K562 (cell line): Measurements from ENCODE around the gene CCDC27. TPM values are rescaled to one million over a fixed set of nuclear protein-coding genes. Genes with fewer than 3 reads are reported as not detected.

Experiments used
- ERF ChIP-seq: fragments of 450-650 bp; formaldehyde crosslinking; IDR thresholded peaks from 2 replicates; pipeline ENCODE4 v1.4.0; 2020; ENCODE audit warnings: mild to moderate bottlenecking, mixed read lengths
- ESRRA ChIP-seq: fragments of 450-650 bp; IDR thresholded peaks from 2 replicates; pipeline ENCODE4 v1.6.1; 2014; ENCODE audit warnings: low read depth, mild to moderate bottlenecking, moderate library complexity, borderline replicate concordance
- MCM7 ChIP-seq, 2 experiments: fragments of 450-650 bp; IDR thresholded peaks; 2 replicates each; pipeline ENCODE4 v1.6.1; 2016 to 2018
- MXI1 ChIP-seq: IDR thresholded peaks from 2 replicates; pipeline ENCODE4 v1.6.1; 2011; ENCODE audit warnings: low read depth, mild to moderate bottlenecking, improper control_type of control experiment, low read length
- RBM14 ChIP-seq: fragments of 200-400 bp; formaldehyde crosslinking; IDR thresholded peaks from 2 replicates; pipeline ENCODE4 v1.6.1; 2018; ENCODE audit warnings: low read depth, mild to moderate bottlenecking, low read length, moderate library complexity, borderline replicate concordance; ENCODE audit not compliant: insufficient read depth
- RHOXF2B ChIP-seq: fragments of 250-450 bp; sonication (Bioruptor Pico); conservative IDR thresholded peaks from 2 replicates; pipeline ENCODE4 v1.5.1; 2021
- SRSF1 ChIP-seq: fragments of 200-400 bp; formaldehyde crosslinking; IDR thresholded peaks from 2 replicates; pipeline ENCODE4 v1.6.1; 2017; ENCODE audit warnings: mild to moderate bottlenecking, low read depth, low read length, moderate library complexity
- SRSF7 ChIP-seq: fragments of 200-400 bp; formaldehyde crosslinking; optimal IDR thresholded peaks from 2 replicates; pipeline ENCODE3; 2017; ENCODE audit warnings: mild to moderate bottlenecking, low read depth, low read length
- ZBTB8A ChIP-seq: fragments of 450-650 bp; IDR thresholded peaks from 2 replicates; pipeline ENCODE4 v1.6.1; 2018; ENCODE audit warnings: mild to moderate bottlenecking, moderate library complexity; ENCODE audit not compliant: partially characterized antibody
- polyA plus RNA-seq, 8 experiments: library from polyadenylated mRNA; depleted of rRNA in 4 of 8; stranded (reverse) in 5 of 8; unstranded in 3 of 8; fragments of >200 nt; fragmentation: Nextera tagmentation in 2 of 8; fragmentation: Illumina TruSeq in 1 of 8; extraction: Ambion mirVana in 2 of 8; extraction: Trizol in 1 of 8; gene quantifications; 2 replicates each; pipeline versions ENCODE4 v1.2.1 to v1.2.3, GENCODE V29; 2011 to 2014; ENCODE audit warnings: inconsistent platforms in 1 of 8, missing spikeins in 1 of 8
- total RNA-seq, 7 experiments: library from RNA; depleted of rRNA in 6 of 7; stranded (reverse); fragments of >200 nt in 6 of 7; fragmentation: Illumina TruSeq in 2 of 7; extraction: Trizol in 2 of 7; gene quantifications; 2 replicates each; pipeline versions ENCODE4 v1.2.1 to v1.2.3, GENCODE V29; 2011 to 2021; ENCODE audit warnings: low replicate concordance in 1 of 7
- TF ChIP-seq, protein P1 (sequence below): sonication (generic); formaldehyde crosslinking; IDR thresholded peaks from 2 replicates; pipeline ENCODE4 v1.8.1; 2023; ENCODE audit warnings: missing genetic modification reagents, mild to moderate bottlenecking, borderline replicate concordance
- TF ChIP-seq, protein P2 (sequence below): fragments of 450-650 bp; IDR thresholded peaks from 2 replicates; pipeline ENCODE4 v1.6.1; 2016; ENCODE audit warnings: antibody characterized with exemption
- TF ChIP-seq, protein P3 (sequence below), 2 experiments: fragments of 450-650 bp; IDR thresholded peaks; 2 replicates each; pipeline ENCODE4 v1.6.1; 2018; ENCODE audit warnings: mild to moderate bottlenecking in 2 of 2, low read depth in 1 of 2; ENCODE audit not compliant: partially characterized antibody in 2 of 2
- TF ChIP-seq, protein P4 (sequence below): fragments of 200-800 bp; sonication (Bioruptor generic); IDR thresholded peaks from 2 replicates; pipeline ENCODE4 v1.6.1; 2017; ENCODE audit warnings: missing genetic modification characterization, missing compliant biosample characterization
- TF ChIP-seq, protein P5 (sequence below): sonication (generic); formaldehyde crosslinking; IDR thresholded peaks from 2 replicates; pipeline ENCODE4 v1.8.0; 2022; ENCODE audit warnings: mild to moderate bottlenecking, missing genetic modification reagents

Gene CCDC27
- total and polyA plus RNA-seq, 9 of the 15 experiments (the other 6 are each of a cell fraction or from before 2014, with no cell fraction given) = 0.01 to 0.04 TPM; not detected in 7

DNA sequence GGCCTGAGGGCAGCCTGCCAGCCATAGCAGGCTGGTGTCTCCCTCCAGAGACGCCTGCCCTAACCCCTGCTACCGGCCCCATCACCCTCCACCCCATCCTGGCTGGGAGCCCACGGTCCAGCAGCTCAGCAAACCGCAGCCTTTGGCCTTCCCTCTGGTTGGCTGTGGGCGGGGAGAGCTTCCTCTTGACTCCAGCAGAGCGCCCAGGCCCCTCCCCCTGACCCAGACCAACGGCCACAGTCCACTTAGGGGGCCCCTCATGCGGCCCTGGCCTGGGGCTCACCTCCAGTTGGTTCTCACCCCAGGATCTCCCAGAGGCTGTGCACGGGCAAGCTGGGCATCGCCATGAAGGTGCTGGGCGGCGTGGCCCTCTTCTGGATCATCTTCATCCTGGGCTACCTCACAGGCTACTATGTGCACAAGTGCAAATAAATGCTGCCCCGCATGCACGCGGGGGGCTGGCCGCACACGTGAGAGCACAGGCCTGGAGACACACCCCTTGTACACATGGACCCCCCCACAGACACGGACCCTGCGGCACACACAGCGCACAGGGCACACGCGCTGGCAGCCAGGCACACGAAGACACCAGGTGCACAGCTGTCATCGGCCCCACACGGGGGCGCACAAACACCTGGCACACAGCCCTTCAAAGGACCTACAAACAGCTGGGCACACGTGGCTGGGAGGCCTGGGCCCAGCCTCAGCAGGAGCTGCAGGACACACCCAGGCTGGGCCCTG, 23.4 kb downstream of the CCDC27 start (continued):
- TF ChIP-seq, protein P1, sequence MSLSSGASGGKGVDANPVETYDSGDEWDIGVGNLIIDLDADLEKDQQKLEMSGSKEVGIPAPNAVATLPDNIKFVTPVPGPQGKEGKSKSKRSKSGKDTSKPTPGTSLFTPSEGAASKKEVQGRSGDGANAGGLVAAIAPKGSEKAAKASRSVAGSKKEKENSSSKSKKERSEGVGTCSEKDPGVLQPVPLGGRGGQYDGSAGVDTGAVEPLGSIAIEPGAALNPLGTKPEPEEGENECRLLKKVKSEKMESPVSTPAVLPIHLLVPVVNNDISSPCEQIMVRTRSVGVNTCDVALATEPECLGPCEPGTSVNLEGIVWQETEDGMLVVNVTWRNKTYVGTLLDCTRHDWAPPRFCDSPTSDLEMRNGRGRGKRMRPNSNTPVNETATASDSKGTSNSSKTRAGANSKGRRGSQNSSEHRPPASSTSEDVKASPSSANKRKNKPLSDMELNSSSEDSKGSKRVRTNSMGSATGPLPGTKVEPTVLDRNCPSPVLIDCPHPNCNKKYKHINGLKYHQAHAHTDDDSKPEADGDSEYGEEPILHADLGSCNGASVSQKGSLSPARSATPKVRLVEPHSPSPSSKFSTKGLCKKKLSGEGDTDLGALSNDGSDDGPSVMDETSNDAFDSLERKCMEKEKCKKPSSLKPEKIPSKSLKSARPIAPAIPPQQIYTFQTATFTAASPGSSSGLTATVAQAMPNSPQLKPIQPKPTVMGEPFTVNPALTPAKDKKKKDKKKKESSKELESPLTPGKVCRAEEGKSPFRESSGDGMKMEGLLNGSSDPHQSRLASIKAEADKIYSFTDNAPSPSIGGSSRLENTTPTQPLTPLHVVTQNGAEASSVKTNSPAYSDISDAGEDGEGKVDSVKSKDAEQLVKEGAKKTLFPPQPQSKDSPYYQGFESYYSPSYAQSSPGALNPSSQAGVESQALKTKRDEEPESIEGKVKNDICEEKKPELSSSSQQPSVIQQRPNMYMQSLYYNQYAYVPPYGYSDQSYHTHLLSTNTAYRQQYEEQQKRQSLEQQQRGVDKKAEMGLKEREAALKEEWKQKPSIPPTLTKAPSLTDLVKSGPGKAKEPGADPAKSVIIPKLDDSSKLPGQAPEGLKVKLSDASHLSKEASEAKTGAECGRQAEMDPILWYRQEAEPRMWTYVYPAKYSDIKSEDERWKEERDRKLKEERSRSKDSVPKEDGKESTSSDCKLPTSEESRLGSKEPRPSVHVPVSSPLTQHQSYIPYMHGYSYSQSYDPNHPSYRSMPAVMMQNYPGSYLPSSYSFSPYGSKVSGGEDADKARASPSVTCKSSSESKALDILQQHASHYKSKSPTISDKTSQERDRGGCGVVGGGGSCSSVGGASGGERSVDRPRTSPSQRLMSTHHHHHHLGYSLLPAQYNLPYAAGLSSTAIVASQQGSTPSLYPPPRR (CRISPR knock-in tag) = peak; percentile 88; the same call in 1 of the 2 replicates
- peak; percentile 79; the same call in 1 of the 2 replicates for TF ChIP-seq MXI1
- TF ChIP-seq, protein P2, sequence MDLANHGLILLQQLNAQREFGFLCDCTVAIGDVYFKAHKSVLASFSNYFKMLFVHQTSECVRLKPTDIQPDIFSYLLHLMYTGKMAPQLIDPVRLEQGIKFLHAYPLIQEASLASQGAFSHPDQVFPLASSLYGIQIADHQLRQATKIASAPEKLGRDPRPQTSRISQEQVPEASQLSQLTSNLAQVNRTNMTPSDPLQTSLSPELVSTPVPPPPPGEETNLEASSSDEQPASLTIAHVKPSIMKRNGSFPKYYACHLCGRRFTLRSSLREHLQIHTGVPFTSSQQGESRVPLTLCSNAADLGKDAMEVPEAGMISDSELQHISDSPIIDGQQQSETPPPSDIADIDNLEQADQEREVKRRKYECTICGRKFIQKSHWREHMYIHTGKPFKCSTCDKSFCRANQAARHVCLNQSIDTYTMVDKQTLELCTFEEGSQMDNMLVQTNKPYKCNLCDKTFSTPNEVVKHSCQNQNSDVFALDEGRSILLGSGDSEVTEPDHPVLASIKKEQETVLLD = peak; percentile 76
- 0 out of 2 replicates have a peak, but pooled peaks have one; percentile 46 for TF ChIP-seq RBM14
- TF ChIP-seq, protein P3, sequence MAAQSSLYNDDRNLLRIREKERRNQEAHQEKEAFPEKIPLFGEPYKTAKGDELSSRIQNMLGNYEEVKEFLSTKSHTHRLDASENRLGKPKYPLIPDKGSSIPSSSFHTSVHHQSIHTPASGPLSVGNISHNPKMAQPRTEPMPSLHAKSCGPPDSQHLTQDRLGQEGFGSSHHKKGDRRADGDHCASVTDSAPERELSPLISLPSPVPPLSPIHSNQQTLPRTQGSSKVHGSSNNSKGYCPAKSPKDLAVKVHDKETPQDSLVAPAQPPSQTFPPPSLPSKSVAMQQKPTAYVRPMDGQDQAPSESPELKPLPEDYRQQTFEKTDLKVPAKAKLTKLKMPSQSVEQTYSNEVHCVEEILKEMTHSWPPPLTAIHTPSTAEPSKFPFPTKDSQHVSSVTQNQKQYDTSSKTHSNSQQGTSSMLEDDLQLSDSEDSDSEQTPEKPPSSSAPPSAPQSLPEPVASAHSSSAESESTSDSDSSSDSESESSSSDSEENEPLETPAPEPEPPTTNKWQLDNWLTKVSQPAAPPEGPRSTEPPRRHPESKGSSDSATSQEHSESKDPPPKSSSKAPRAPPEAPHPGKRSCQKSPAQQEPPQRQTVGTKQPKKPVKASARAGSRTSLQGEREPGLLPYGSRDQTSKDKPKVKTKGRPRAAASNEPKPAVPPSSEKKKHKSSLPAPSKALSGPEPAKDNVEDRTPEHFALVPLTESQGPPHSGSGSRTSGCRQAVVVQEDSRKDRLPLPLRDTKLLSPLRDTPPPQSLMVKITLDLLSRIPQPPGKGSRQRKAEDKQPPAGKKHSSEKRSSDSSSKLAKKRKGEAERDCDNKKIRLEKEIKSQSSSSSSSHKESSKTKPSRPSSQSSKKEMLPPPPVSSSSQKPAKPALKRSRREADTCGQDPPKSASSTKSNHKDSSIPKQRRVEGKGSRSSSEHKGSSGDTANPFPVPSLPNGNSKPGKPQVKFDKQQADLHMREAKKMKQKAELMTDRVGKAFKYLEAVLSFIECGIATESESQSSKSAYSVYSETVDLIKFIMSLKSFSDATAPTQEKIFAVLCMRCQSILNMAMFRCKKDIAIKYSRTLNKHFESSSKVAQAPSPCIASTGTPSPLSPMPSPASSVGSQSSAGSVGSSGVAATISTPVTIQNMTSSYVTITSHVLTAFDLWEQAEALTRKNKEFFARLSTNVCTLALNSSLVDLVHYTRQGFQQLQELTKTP (IDR thresholded peaks at IDR 0.05; ENCODE audit: low read depth in 1 of 2, partially characterized antibody in 2 of 2) = no peak
- peak; percentile 89 for TF ChIP-seq ESRRA
- TF ChIP-seq, protein P4, sequence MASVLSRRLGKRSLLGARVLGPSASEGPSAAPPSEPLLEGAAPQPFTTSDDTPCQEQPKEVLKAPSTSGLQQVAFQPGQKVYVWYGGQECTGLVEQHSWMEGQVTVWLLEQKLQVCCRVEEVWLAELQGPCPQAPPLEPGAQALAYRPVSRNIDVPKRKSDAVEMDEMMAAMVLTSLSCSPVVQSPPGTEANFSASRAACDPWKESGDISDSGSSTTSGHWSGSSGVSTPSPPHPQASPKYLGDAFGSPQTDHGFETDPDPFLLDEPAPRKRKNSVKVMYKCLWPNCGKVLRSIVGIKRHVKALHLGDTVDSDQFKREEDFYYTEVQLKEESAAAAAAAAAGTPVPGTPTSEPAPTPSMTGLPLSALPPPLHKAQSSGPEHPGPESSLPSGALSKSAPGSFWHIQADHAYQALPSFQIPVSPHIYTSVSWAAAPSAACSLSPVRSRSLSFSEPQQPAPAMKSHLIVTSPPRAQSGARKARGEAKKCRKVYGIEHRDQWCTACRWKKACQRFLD (CRISPR knock-in tag) = no peak
- TF ChIP-seq MCM7 (IDR thresholded peaks at IDR 0.05) = no peak
- TF ChIP-seq SRSF1 = no peak
- TF ChIP-seq SRSF7 = no peak
- 0 out of 2 replicates have a peak, but pooled peaks have one; percentile 13 for TF ChIP-seq ERF (CRISPR knock-in tag)
- TF ChIP-seq, protein P5, sequence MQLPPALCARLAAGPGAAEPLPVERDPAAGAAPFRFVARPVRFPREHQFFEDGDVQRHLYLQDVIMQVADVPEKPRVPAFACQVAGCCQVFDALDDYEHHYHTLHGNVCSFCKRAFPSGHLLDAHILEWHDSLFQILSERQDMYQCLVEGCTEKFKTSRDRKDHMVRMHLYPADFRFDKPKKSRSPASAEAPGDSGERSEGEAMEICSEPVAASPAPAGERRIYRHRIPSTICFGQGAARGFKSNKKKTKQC = peak; percentile 91
- no peak for TF ChIP-seq RHOXF2B
- no peak for TF ChIP-seq ZBTB8A
